Endometrium (tissue), 2 donors: ENCODE data around the gene ISM2.

ENCODE experiments used
- FAIRE-seq: peaks from 2 replicates; lab custom pipeline; 2012; peaks lifted over from hg19 to GRCh38; lab: Jason Lieb, UNC
- donor health status: control.
- donor health status: control.

Gene ISM2

GRCh38 chr14:77467801-77468200, 30.8 kb downstream of the ISM2 start:
- FAIRE-seq: no peak

- FAIRE-seq: no peak
These were observed 39.4 kb downstream of the ISM2 start for GRCh38 chr14:77459072-77459723.

- no peak for FAIRE-seq
These were observed 40.2 kb downstream of the ISM2 start for GRCh38 chr14:77458249-77458950.

- peak; percentile 89 for FAIRE-seq
These were observed 40.9 kb downstream of the ISM2 start, which contains the start of the genes AHSA1 and VIPAS39 for GRCh38 chr14:77457522-77458248. AHSA1 (plus strand) TSS chr14:77458093; CDS start chr14:77458190, 97 bp downstream. VIPAS39 (minus strand) TSS chr14:77457601; CDS start chr14:77454102, 3,499 bp downstream.

DNA sequence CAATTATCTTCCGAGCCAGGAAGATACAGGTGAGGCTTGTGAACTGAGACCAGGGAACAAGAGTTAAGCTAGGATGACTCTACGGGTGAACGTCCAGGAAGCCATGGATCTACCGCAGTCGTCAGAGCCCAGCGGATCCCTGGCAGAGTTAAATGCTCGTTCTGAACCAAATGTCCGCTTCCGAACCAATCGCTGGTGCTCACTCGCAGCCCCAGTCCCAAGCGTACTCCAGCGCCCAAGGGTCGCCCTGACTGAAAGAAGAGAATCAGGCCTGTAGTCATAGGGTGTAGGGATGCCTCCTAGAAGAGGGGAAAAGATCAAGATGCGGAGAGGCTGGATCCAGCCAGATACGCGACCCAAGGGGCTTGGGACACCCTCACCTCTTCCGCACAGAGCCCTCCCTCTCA, 41.5 kb downstream of the ISM2 start:
- no peak for FAIRE-seq

DNA sequence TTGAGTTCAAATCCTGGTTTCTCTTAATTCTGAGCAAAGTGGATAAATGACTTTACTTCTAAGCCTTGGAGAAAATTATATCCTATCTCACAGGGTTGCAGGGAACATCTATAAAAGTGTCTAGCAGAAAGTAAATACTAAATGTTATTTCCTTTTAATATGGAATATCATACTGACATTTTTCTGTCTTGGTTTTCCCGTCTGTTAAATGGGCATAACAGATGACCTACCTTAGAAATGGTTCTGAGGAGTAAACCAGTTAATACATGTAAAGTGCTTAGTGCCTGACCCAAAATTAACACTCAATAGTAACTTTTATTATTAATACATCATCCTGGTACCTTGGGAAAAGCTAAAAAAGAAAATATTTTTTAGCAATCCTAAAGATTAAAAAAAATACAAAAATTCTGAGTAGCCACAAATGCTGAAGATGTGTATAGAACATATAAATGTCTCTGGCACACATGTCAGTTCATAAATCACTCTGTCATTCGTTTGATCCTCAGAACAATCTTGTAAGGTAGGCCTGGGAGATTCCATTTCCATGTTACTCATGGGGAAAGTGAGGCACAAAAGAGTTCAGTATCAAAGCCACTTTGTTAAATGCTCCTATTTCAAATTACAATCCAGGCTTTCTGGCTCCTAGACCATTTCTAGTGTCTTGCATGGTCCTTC, 42.5 kb downstream of the ISM2 start:
- FAIRE-seq: no peak

DNA sequence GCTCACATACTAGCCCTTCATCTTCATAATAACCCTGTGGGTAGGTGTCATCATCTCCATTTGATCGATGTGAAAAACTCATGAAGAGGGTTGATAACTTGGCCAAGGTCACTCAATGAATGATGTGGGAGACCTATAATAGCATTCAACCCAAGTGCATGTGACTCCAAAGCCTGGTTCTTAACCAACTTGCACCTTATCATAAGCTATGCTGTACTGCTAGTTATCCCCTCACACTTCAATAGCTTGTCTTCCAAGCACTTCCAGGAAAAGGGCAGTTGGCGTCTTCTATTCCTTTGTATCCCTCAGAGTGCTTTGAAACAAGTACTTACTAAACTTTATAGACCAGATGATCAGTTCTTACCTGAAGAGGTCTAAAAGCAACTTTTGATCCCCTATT, 56.4 kb downstream of the ISM2 start:
- no peak for FAIRE-seq

- no peak for FAIRE-seq
These were observed 58.8 kb downstream of the ISM2 start for GRCh38 chr14:77439861-77440260.

DNA sequence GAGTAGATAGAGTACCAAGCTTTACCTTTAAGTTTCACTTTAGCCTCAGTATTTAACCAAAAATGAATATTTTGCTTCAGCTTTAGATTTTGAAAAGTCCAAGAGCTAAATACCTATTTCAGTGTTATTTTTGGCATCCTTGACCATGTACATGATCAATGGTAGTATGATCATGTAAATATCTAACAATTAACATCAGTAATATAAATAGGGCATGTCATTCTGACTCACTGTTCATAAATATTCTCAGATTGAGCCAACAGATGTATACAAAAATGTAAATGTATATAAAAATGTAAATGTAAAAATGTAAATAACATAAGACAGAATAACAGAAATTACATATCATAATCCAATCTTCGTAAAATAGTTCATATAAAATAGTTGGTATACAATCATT, 60.0 kb downstream of the ISM2 start:
- peak; percentile 53 for FAIRE-seq

DNA sequence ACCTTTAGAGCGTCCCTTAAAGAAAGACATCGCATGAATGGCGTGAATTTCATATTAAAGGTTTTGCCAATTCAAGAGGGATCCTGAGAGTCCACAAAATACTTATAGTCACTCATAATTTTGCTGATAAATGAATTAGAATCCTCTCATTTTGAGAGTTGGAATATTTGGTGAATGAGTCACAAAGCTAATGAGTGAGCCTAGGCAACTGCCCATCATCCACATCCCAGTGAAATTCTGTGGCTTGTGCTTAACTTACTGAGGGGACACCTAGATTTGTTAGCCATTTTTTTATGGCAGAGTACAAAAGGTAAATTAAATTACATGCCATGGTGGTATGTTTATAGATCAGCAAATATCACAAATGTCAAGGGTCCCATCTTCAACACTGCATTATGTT, 62.6 kb downstream of the ISM2 start:
- no peak for FAIRE-seq

GRCh38 chr14:77426396-77426795, 72.2 kb downstream of the ISM2 start:
- no peak for FAIRE-seq

- no peak for FAIRE-seq
These were observed 73.8 kb downstream of the ISM2 start for GRCh38 chr14:77424862-77425261.
